GM23248 (cell line): ENCODE results near the gene CREB3L2. TPM values are rescaled to one million over a fixed set of nuclear protein-coding genes. Genes with fewer than 3 reads are reported as not detected.

Experiments
- DNase-seq: peaks from one replicate; pipeline ENCODE4 v3.0.0-alpha.2; 2015
- H2AFZ ChIP-seq: fragments of 200-600 bp; sonication (generic); 2 replicates; pipeline ENCODE4 v1.6.1; 2016; ENCODE audit warnings: antibody characterized with exemption
- H3F3A ChIP-seq: fragments of 200-600 bp; sonication (generic); 2 replicates; pipeline ENCODE4 v1.6.1; 2016; ENCODE audit warnings: mild to moderate bottlenecking, antibody characterized with exemption, mixed run types; ENCODE audit not compliant: insufficient read depth
- H3K27ac ChIP-seq: fragments of 200-600 bp; sonication (generic); 2 replicates; pipeline ENCODE4 v1.5.1; 2016; ENCODE audit warnings: mild to moderate bottlenecking
- H3K27me3 ChIP-seq: fragments of 200-600 bp; sonication (generic); replicated peaks from 2 replicates; pipeline ENCODE4 v1.6.1; 2016; ENCODE audit warnings: mild to moderate bottlenecking; ENCODE audit not compliant: insufficient read depth
- H3K36me3 ChIP-seq: fragments of 200-600 bp; sonication (generic); 2 replicates; pipeline ENCODE4 v1.6.1; 2016; ENCODE audit warnings: low read depth, mild to moderate bottlenecking
- H3K4me1 ChIP-seq: fragments of 200-600 bp; sonication (generic); 2 replicates; pipeline ENCODE4 v1.6.1; 2016; ENCODE audit warnings: mild to moderate bottlenecking; ENCODE audit not compliant: insufficient read depth
- H3K4me2 ChIP-seq: fragments of 200-600 bp; sonication (generic); one replicate; pipeline ENCODE4 v1.6.1; 2016; ENCODE audit warnings: mild to moderate bottlenecking; ENCODE audit not compliant: unreplicated experiment
- H3K4me3 ChIP-seq: fragments of 200-600 bp; sonication (generic); 2 replicates; pipeline ENCODE4 v1.5.1; 2016; ENCODE audit warnings: mild to moderate bottlenecking
- H3K79me2 ChIP-seq: fragments of 200-600 bp; sonication (generic); 2 replicates; pipeline ENCODE4 v1.6.1; 2016; ENCODE audit warnings: mild to moderate bottlenecking; ENCODE audit not compliant: insufficient read depth
- H3K9ac ChIP-seq: fragments of 200-600 bp; sonication (generic); 2 replicates; pipeline ENCODE4 v1.6.1; 2016; ENCODE audit warnings: mild to moderate bottlenecking
- H3K9me2 ChIP-seq: fragments of 200-600 bp; sonication (generic); 2 replicates; pipeline ENCODE4 v1.6.1; 2016; ENCODE audit warnings: mixed run types, mild to moderate bottlenecking, moderate library complexity; ENCODE audit not compliant: insufficient read depth
- H3K9me3 ChIP-seq: fragments of 200-600 bp; sonication (generic); one replicate; pipeline ENCODE4 v1.6.1; 2017; ENCODE audit warnings: low read depth
- H4K20me1 ChIP-seq: fragments of 200-600 bp; sonication (generic); 2 replicates; pipeline ENCODE4 v1.6.0; 2016; ENCODE audit not compliant: insufficient read depth
- EZH2 ChIP-seq: fragments of 200-600 bp; sonication (generic); IDR thresholded peaks from 2 replicates; pipeline ENCODE4 v1.6.1; 2018; ENCODE audit warnings: antibody characterized with exemption, mild to moderate bottlenecking; ENCODE audit not compliant: insufficient read depth, poor library complexity, severe bottlenecking
- EZH2phosphoT487 ChIP-seq: fragments of 200-600 bp; sonication (generic); IDR thresholded peaks from 2 replicates; pipeline ENCODE4 v1.6.1; 2018; ENCODE audit warnings: antibody characterized with exemption, moderate library complexity, mild to moderate bottlenecking, low read depth; ENCODE audit not compliant: insufficient read depth
- WGBS, 2 experiments: methylation state at CpG; one replicate each; pipeline ENCODE4 v1.1.6; 2015 to 2017; ENCODE audit warnings: low lambda C conversion rate in 2 of 2, low coverage in 1 of 2; ENCODE audit errors: missing lambda C conversion rate in 2 of 2; 5-methylcytosine and 5-hydroxymethylcytosine counted together
- in situ Hi-C: fragments of 300-500 bp; cut with MboI; formaldehyde crosslinking; loops from 2 replicates; pipeline ENCODE4 v1.15.0; 2020
- polyA plus RNA-seq: library from polyadenylated mRNA; unstranded; fragments of >200 nt; fragmentation: Nextera tagmentation; extraction: Ambion mirVana; gene quantifications from 2 replicates; pipeline ENCODE4 v1.2.1, GENCODE V29; 2016
- total RNA-seq: library from RNA; depleted of rRNA; stranded (reverse); fragments of >200 nt; shearing (Covaris generic); gene quantifications from 2 replicates; pipeline ENCODE4 v1.2.3, GENCODE V29; 2014

The CREB3L2 gene
- total and polyA plus RNA-seq, 2 experiments from 2014 or later, result 43.7 to 53.7 TPM

- in situ Hi-C loops, result no loop called here
- H3K4me2 ChIP-seq, result no peak overlapping the region
- no peaks in the 10 kb centered on the region for H3K9me2 ChIP-seq
- DNase-seq, result no peak
- no peak overlapping the region for H3K9ac ChIP-seq
- H3K79me2 ChIP-seq, result peaks cover 11% of the 10 kb centered on the region
- H3K4me3 ChIP-seq, result no peak overlapping the region
- H3K27ac ChIP-seq, result no peak overlapping the region
- H3K9me3 ChIP-seq, result no peaks in the 10 kb centered on the region
- H3K36me3 ChIP-seq, result peaks cover 82% of the 10 kb centered on the region
- 61 to 63% methylated on average over 4 of the region's 4 CpGs for WGBS, 2 experiments
- H2AFZ ChIP-seq, result no peak overlapping the region
- peaks cover 67% of the 10 kb centered on the region for H3F3A ChIP-seq
- H3K27me3 ChIP-seq, result no peaks in the 10 kb centered on the region
- TF ChIP-seq EZH2 (no peak), EZH2phosphoT487 (no peak)
- no peaks in the 10 kb centered on the region for H3K4me1 ChIP-seq
- no peaks in the 10 kb centered on the region for H4K20me1 ChIP-seq
Observed at GRCh38 chr7:137862358-137862757, 139.5 kb downstream of the CREB3L2 start.

GRCh38 chr7:137860542-137860941 lies 141.3 kb downstream of the CREB3L2 start:
- Histone ChIP-seq H3K9me3 (no peaks in the 10 kb centered on the region), H3K79me2 (peaks cover 19% of the 10 kb centered on the region), H2AFZ (no peak overlapping the region), H3K9me2 (no peaks in the 10 kb centered on the region), H3F3A (peaks cover 64% of the 10 kb centered on the region), H3K4me1 (no peaks in the 10 kb centered on the region), H3K4me2 (no peak overlapping the region), H3K9ac (no peak overlapping the region), H3K36me3 (peaks cover 75% of the 10 kb centered on the region), H3K4me3 (no peak overlapping the region), H3K27ac (no peak overlapping the region), H3K27me3 (no peaks in the 10 kb centered on the region), H4K20me1 (no peaks in the 10 kb centered on the region)
- WGBS, 2 experiments, result 98 to 99% methylated on average over 2 of the region's 2 CpGs
- in situ Hi-C loops, result no loop called here
- no peak for DNase-seq
- TF ChIP-seq EZH2, result no peak
- no peak for TF ChIP-seq EZH2phosphoT487

- in situ Hi-C loops, result no loop called here
- no peak for TF ChIP-seq EZH2phosphoT487
- TF ChIP-seq EZH2, result no peak
- Histone ChIP-seq H3K9me3 (no peaks in the 10 kb centered on the region), H3K79me2 (peaks cover 19% of the 10 kb centered on the region), H3K9me2 (no peaks in the 10 kb centered on the region), H3F3A (peaks cover 78% of the 10 kb centered on the region), H3K36me3 (peaks cover 38% of the 10 kb centered on the region), H3K4me2 (no peak overlapping the region), H3K27me3 (no peaks in the 10 kb centered on the region), H3K4me1 (peaks cover 23% of the 10 kb centered on the region), H4K20me1 (no peaks in the 10 kb centered on the region), H3K27ac (no peak overlapping the region), H3K9ac (no peak overlapping the region), H2AFZ (no peak overlapping the region), H3K4me3 (no peak overlapping the region)
- WGBS, 2 experiments, result 88 to 100% methylated on average over 1 of the region's 1 CpG
- DNase-seq, result no peak
Observed at GRCh38 chr7:137853053-137853452, 148.8 kb downstream of the CREB3L2 start.

- no peak for TF ChIP-seq EZH2
- H3F3A ChIP-seq, result peaks cover 77% of the 10 kb centered on the region
- in situ Hi-C loops, result no loop called here
Observed at GRCh38 chr7:137852108-137852507, 149.8 kb downstream of the CREB3L2 start.

More at GRCh38 chr7:137852108-137852507, 149.8 kb downstream of the CREB3L2 start:
- H3K4me3 ChIP-seq, result no peak overlapping the region
- H3K4me1 ChIP-seq, result peaks cover 31% of the 10 kb centered on the region
- H3K9me2 ChIP-seq, result no peaks in the 10 kb centered on the region
- H3K36me3 ChIP-seq, result peaks cover 29% of the 10 kb centered on the region
- H3K27me3 ChIP-seq, result no peaks in the 10 kb centered on the region
- peaks cover 12% of the 10 kb centered on the region for H3K79me2 ChIP-seq
- peak overlapping the region; percentile 71 for H3K27ac ChIP-seq
- no peak overlapping the region for H2AFZ ChIP-seq
- H4K20me1 ChIP-seq, result no peaks in the 10 kb centered on the region
- H3K9ac ChIP-seq, result no peak overlapping the region
- H3K9me3 ChIP-seq, result no peaks in the 10 kb centered on the region
- no peak for DNase-seq
- H3K4me2 ChIP-seq, result no peak overlapping the region
